Stimulated activated CD8-positive, alpha-beta memory T cell treated with anti-CD3 and anti-CD28 coated beads, Interleukin-2, amount 100 ng/mL, for 48 hours (primary cell): ENCODE measurements around the gene ZNF587.
"Not testable (repeated sequence)": the region's sequence is repeated elsewhere in the genome, so short reads cannot be mapped to it uniquely, and the experiment has no call there.

Experiments
- DNase-seq, 2 donors: peaks; one replicate each; pipeline ENCODE4 v3.0.0-alpha.2; 2020; ENCODE audit warnings: low read depth in 2 of 2

Gene ZNF587

GRCh38 chr19:57821501-57821900 lies 28.2 kb upstream of the ZNF587 start:
- DNase-seq = not testable (repeated sequence)

DNA sequence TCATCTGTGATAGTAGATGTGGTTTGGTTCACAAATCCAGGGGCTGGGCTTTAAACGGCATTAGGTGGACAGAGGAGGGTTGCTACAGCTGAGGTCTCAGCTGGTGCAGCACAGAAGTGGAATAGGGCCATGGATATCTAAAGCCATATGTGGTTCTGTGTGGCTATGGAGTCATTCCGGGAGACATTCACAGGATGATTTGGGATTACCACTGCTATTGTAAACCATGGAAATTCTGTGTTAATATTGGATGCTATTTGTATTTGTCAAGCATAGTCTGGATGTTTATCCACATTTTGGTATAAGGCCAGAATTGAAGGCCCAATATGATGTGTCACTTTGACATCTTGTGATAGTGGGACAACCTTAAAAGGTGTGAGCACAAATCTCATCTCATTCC lies 26.5 kb upstream of the ZNF587 start:
- not testable (repeated sequence) for DNase-seq

GRCh38 chr19:57823608-57824007 lies 26.1 kb upstream of the ZNF587 start:
- not testable (repeated sequence) for DNase-seq

- DNase-seq = no peak
Measured at GRCh38 chr19:57825511-57825910, 24.1 kb upstream of the ZNF587 start.

GRCh38 chr19:57829316-57829715 lies 20.3 kb upstream of the ZNF587 start:
- DNase-seq = no peak

DNA sequence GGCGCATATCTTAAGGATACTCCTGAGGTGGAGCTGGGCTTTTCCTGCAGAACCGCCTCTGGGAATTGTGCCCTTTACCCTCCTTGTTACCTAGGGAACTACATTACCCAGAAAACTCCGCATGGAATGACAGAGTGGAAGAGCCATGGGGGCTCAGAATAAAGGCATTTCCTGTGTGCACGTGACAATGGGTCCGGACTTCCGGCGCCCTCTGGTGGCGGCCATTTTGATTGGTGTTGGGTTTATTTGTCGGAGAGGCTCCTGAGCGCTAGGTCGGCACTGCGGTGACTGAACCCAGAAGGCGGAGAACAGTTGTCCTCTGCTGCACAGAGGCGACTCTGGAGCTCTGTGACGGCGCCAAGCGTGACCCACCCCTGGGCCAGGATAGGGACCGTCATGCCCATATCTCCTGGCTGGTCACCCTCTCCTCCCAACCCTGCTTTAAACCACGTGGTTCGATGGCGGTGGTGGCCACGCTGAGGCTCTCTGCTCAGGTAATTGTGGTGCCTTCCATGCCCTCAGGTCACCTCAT lies 19.5 kb upstream of the ZNF587 start, which contains the start of gene ZNF587B:
TSS of gene ZNF587B (plus strand) at position 229 of the 532 bp plus-strand sequence. CDS start at position 459, 230 bp downstream.
- peak in 1 of 2 donors; percentile 31 for DNase-seq

- DNase-seq = not testable (repeated sequence)
Measured at GRCh38 chr19:57836991-57837390, 12.7 kb upstream of the ZNF587 start.

DNA sequence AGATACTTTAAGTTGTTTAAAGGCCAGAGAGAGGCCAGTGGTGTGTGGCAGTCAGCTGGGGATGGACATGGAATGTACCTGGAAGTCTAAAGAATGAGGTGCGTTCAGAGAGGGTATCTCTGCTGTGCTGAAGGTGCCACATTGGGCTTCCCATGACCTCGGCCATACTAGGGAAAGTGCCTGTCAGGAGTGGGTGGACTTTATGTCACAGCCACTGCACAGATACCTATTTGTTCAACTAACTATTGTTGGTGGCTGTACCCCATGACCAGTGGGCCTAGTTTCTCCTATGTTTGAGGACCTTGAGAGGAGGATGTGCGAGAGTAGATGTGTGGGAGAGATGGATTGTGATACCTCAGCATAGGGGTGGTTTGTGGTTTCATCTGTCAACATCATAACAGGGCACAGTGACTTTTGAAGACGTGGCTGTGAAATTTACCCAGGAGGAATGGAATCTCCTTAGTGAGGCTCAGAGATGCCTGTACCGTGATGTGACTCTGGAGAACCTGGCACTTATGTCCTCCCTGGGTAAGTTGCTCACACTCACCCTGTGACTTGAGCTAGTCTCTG lies 11.0 kb upstream of the ZNF587 start:
- not testable (repeated sequence) for DNase-seq

- DNase-seq = no peak
Measured at GRCh38 chr19:57841122-57841763, 8.4 kb upstream of the ZNF587 start.

- DNase-seq = not testable (repeated sequence)
Measured at GRCh38 chr19:57847164-57847563, 2.5 kb upstream of the ZNF587 start.

DNA sequence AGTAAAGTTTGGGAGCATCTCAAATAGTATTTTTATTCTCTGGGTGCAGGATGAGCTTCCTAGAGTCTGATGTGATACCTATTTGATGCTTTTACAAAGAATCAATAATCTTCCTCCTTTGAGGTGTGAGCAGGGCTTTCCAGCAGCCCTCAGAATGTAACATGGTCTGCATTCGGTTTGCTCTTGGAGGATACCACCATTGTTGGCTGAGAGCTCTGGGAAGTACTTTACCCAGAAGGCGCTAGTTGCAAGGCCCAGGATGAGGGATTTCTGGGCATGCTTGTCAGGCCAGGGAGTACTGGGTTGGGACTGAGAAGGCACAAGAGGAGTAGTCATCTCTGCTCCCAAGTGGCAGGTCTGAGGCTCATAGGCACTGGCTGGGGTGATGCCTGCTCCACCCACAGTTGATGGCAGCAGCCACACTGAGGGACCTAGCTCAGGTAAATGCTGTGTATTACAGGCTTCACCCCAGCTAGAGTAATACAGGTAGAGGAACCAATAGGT lies 445 bp upstream of the ZNF587 start:
- not testable (repeated sequence) for DNase-seq

GRCh38 chr19:57850553-57851017 lies 926 bp downstream of the ZNF587 start:
- no peak for DNase-seq

DNA sequence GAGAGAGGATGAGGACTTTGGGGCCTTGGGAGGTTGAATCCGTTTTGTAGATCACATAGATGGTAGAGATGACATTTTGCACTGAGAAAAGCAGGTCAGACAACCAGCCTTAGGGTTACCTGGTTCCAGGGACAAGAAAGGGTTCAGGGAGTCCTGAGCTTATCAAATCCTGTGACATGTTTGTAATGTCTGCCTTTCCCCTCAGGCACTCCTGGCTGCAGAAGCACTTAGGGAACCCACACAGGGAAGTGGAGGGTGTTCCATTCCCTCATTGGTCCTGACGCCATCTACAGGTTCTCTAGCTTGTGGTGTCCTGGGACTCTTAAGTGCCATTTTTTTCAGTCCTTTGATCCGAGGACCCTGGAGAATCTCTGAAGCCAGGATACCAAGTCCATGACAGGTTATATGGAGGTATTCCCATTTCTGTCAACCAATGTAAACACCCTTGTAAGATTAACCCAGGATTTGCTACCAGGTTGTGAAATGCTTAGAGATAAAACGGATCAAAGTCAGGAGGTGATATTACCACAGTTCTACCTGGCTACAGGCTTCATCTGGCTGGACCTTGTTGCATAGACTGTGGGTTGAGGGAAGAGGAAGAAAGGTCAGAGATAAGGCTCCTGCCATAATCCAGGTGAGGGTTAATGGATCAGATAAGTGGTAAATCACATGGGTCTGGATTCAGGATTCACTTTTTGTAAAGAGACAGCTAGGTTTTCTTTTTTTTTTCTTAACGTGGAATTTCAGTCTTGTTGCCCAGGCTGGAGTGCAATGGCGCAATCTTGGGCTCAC lies 2.3 kb downstream of the ZNF587 start:
- DNase-seq = not testable (repeated sequence)

DNA sequence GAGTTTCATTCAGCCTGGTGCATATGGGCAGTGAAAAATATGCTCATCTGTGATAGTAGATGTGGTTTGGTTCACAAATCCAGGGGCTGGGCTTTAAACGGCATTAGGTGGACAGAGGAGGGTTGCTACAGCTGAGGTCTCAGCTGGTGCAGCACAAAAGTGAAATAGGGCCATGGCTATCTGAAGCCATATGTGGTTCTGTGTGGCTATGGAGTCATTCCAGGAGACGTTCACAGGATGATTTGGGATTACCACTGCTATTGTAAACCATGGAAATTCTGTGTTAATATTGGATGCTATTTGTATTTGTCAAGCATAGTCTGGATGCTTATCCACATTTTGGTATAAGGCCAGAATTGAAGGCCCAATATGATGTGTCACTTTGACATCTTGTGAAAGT lies 4.5 kb downstream of the ZNF587 start:
- not testable (repeated sequence) for DNase-seq

DNA sequence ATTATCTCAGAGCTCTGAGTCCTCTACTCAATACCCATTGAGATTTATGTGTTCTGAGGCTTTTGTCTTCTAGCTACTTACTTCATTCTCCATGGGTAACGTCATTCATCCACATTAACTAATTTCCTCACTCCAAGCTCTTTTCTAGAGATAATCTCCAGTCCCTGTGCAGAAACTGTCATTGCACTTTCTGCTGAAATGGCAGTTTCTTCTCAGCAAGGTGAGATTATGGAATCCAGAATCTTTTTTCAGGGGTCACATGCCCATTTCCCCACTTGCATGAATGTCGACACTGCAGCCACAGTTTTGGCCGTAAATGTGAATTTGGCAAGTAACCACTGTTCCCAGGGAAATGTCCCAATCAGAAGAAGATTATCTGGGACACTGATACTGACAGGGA lies 12.7 kb downstream of the ZNF587 start:
- DNase-seq = not testable (repeated sequence)

- DNase-seq = no peak
Measured at GRCh38 chr19:57867868-57868492, 18.3 kb downstream of the ZNF587 start.

- DNase-seq = not testable (repeated sequence)
Measured at GRCh38 chr19:57869655-57870054, 20.0 kb downstream of the ZNF587 start.

GRCh38 chr19:57870225-57870624 lies 20.6 kb downstream of the ZNF587 start:
- no peak for DNase-seq

GRCh38 chr19:57872450-57872849 lies 22.8 kb downstream of the ZNF587 start:
- DNase-seq = no peak

- not testable (repeated sequence) for DNase-seq
Measured at GRCh38 chr19:57873883-57874799, 24.5 kb downstream of the ZNF587 start.
